Measurements from ENCODE around the gene NRG2. TPM values are rescaled to one million over a fixed set of nuclear protein-coding genes. Genes with fewer than 3 reads are reported as not detected.

The NRG2 gene
- total RNA-seq (under 1 TPM; 0.68 to 0.85 TPM), polyA plus RNA-seq (ENCODE audit: insufficient read length in 6 of 6) (10 to 100 TPM in 1 of 6 donors, 1 to 10 TPM in 5; 7.0 to 10.6 (median 7.7) TPM)
- long read RNA-seq, donor 1 = 0 reads
- long read RNA-seq, donor 2, partial matches to known transcripts = 0 of 4 reads
- long read RNA-seq, donor 2, other reads (novel, unspliced or antisense) = 0 of 4 reads
- long read RNA-seq, donor 3 = 0 reads
- long read RNA-seq, donor 4 = 0 reads
- long read RNA-seq, donor 5, partial matches to known transcripts = 0 of 2 reads
- long read RNA-seq, donor 5, other reads (novel, unspliced or antisense) = 0 of 2 reads
- long read RNA-seq, donor 6 = 0 reads
- long read RNA-seq, donor 7, partial matches to known transcripts = 0 of 3 reads
- long read RNA-seq, donor 7, other reads (novel, unspliced or antisense) = 0 of 3 reads
- long read RNA-seq, donor 8, partial matches to known transcripts = 0 of 1 reads
- long read RNA-seq, donor 8, other reads (novel, unspliced or antisense) = 0 of 1 reads
- long read RNA-seq, donor 9 = 0 reads
- long read RNA-seq, donor 10 = 0 reads
- long read RNA-seq, donor 11, partial matches to known transcripts = 0 of 2 reads
- long read RNA-seq, donor 11, other reads (novel, unspliced or antisense) = 0 of 2 reads
- long read RNA-seq, donor 12 = 0 reads

DNA sequence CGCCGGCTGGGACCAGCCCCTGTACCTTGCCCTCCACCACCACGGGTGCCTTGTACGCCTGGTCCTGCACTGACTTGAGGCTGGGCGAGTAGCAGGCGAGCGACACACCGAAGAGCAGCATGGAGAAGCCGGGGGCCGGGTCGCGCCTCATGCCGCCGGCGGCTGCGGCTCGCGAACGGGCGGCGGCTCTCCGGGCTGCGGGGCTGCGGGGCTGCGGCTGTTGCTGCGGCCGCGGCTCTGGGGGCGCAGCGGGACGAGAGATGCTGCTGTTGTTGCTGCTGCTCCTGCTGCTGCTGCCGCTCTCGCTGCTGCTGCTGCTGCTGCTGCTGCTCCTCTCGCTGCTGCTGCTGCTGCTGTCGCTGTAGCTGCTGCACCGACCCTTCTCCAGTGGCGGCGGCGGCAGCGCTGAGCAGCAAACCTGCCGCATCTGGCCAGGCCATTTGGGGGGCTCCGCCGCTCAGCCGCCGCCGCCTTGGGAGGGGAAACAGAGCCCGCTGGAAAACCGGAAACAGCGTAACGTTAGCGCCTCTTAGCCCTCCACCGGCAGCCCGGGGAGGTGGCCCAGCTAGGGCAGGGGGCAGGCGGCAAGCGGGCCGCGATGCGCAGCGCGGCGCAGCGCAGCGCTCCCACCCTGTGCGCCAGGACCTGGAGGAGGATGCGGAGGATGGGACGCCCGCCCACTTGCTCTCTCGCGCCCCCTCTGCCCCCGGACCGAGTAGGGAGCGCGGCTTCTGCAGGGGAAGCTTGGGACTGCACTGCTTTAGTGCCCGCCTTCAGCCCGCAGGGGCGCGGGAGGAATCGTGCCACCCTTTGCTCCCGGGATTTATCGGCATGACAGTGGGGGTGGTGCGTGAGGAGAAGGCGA, at the start of gene NRG2:
Gene NRG2 (minus strand): TSS at position 657 of the 865 bp plus-strand sequence.
- peak; percentile 79 for ATAC-seq

DNA sequence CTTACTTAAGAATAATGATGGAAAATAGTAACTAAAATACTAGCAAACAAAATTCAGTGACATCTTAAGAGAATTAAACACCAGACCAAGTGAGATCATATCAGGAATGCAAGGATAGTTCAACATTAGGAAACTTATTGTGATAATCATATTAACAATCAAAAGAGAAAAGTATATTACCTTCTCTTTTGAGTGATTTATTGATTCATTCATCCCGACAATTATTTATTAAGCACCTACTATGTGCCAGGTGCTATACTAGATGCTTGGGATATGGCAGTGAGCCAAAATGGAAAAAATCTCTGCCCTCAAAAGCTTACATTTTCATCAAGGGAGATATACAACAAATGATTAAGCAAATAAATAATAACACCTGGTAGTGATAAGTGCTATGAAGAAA, 47.2 kb upstream of the NRG2 start:
- no peak for ATAC-seq
- Histone ChIP-seq H3K27me3 (no peaks in the 10 kb centered on the region), H3K36me3 (no peaks in the 10 kb centered on the region), H3K4me3 (no peak overlapping the region), H3K4me1 (no peaks in the 10 kb centered on the region), H3K9me3 (peaks cover 0 to 19% of the 10 kb centered on the region in 2 donors), H3K27ac (no peak overlapping the region)
- TF ChIP-seq CTCF (IDR thresholded peaks at IDR 0.05) = no peak
- DNase-seq = no peak
- intact Hi-C loops (cut with DNase I) = no loop called here

More for the DNA sequence above, at the start of gene NRG2:
- H3K36me3 ChIP-seq = no peaks in the 10 kb centered on the region
- no peak within 1 kb of the TSS for H3K27ac ChIP-seq
- intact Hi-C loops (cut with DNase I) = no loop called here
- peak within 1 kb of the TSS; percentile 44 to 49 for H3K4me3 ChIP-seq
- peaks cover 0 to 41% of the 10 kb centered on the region in 2 donors for H3K4me1 ChIP-seq
- TF ChIP-seq CTCF (IDR thresholded peaks at IDR 0.05) = peak; percentile 27 to 55
- H3K9me3 ChIP-seq = no peaks in the 10 kb centered on the region
- DNase-seq = peak; percentile 31 to 82 (median 46)
- H3K27me3 ChIP-seq = peaks cover 6 to 58% of the 10 kb centered on the region in 2 donors

DNA sequence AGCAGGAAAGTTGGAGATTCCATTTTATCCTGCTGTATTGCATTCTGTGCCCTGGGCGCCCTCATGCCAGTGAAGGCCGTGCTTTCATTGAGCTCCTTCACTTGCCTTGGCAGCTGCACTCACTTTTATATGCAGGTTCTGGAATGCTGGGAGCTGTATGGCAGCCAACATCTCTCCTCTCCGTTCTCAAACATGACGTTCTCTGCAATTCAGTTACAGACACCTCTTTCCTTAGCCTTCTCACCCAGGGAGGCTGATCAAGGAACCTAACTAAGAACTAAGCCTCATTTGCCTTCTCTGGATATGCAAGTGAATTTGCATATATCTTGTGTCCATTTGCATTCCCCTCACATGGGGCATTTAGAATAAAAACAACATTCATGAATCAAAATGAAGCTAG, 41.4 kb upstream of the NRG2 start:
- DNase-seq = peak in 1 of 4 donors; percentile 15
- no peaks in the 10 kb centered on the region for H3K36me3 ChIP-seq
- TF ChIP-seq CTCF (IDR thresholded peaks at IDR 0.05) = no peak
- peaks cover 0 to 3% of the 10 kb centered on the region in 2 donors for H3K9me3 ChIP-seq
- peak; percentile 93 for ATAC-seq
- H3K27ac ChIP-seq = no peak overlapping the region
- no peak overlapping the region for H3K4me3 ChIP-seq
- H3K27me3 ChIP-seq = peaks cover 0 to 14% of the 10 kb centered on the region in 2 donors
- intact Hi-C loops (cut with DNase I) = no loop called here
- H3K4me1 ChIP-seq = no peaks in the 10 kb centered on the region

DNA sequence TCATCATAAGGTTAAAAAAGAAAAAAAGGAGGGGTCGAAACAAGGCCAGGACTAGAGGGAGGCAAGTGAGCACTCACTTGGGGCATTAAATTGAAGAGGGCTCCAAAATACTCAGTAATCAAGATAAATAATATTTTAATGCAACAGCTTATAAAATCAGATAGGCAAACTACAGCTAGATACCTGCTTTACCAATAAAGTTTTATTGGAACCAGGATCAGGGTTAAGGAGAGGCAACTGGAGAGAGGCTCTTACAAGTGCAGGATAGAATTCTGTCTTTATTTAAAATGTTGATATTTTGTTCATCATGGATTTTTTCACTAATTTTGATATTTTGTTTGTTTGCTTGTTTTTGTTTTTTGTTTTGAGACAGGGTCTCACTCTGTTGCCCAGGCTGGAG, 40.6 kb upstream of the NRG2 start:
- DNase-seq (no peak), ATAC-seq (no peak)
- H3K9me3 ChIP-seq = no peaks in the 10 kb centered on the region
- no peaks in the 10 kb centered on the region for H3K36me3 ChIP-seq
- intact Hi-C loops (cut with DNase I) = no loop called here
- no peak for TF ChIP-seq CTCF (IDR thresholded peaks at IDR 0.05)
- peaks cover 0 to 14% of the 10 kb centered on the region in 2 donors for H3K27me3 ChIP-seq
- H3K4me1 ChIP-seq = no peaks in the 10 kb centered on the region
- H3K27ac ChIP-seq = no peak overlapping the region
- H3K4me3 ChIP-seq = no peak overlapping the region
